ELF-1 (cell line): Measurements from ENCODE around the gene CCNJL.

ENCODE experiments used
- DNase-seq: peaks from one replicate; pipeline ENCODE4 v3.0.0-alpha.2; 2016; ENCODE audit warnings: low read depth, low spot score

CCNJL gene

DNA sequence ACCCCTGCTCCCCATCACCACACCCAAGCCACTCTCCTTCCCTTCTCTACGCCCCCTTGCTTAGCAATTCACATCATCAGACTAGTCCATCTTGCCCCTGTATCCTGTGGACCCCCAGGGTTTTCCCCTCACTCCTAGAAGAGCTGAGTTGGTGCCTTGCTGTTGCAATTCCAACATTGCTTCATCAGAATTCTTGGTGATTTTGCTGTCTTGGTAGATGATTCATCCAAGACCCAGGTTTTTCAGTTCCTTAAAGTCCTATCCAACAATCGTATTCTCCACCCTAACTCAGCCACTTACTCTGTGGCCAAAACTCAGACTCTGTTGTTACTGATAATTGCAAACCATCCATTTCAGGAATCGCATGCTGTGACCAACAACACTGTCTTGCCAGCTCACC, 21.4 kb upstream of the CCNJL start:
- DNase-seq = no peak

DNA sequence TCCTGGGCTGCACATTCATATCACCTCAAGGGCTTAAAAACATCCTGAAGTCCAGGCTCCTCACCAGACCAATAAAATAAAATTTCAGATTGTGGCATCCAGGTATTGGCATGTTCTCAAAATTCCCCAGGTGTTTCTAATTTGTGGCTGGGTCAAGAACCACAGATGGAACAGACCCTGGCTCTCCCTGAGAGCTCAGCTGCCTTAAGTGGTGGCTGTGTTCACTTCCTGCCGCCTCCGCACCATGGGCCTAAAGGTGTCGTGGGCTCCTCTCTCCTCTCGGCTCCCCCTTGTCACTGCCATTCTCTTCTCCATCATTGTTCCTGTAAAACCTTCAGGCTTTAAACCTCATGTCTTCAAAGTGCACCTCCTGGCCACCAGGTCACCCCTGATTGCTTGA, 17.8 kb upstream of the CCNJL start:
- no peak for DNase-seq

- no peak for DNase-seq
Measured at GRCh38 chr5:160327818-160328217, 15.5 kb upstream of the CCNJL start.

DNA sequence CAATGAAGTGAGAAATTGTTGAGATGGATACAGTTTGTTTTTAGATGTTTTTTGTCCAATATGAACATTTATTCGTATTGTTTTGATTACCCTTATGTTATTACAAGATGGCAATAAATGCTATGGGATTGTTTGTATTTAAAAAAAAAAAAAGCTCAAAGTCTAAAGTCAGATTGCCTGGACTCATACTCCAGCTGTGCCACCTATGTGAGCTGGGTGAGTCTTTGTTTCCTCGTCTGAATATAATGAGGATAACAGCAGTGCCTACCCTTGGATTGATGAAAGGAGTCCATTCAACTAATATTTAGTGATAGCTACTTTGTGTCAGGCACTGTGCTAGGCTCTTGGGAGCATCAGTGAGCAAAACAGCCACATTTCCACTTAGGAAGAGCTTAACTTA, 14.6 kb upstream of the CCNJL start:
- no peak for DNase-seq

- no peak for DNase-seq
Measured at GRCh38 chr5:160325716-160326115, 13.4 kb upstream of the CCNJL start.

- DNase-seq = no peak
Measured at GRCh38 chr5:160324886-160325285, 12.5 kb upstream of the CCNJL start.

- no peak for DNase-seq
Measured at GRCh38 chr5:160318409-160318808, 6.0 kb upstream of the CCNJL start.

- no peak for DNase-seq
Measured at GRCh38 chr5:160317434-160317833, 5.1 kb upstream of the CCNJL start.

GRCh38 chr5:160315968-160316367, 3.6 kb upstream of the CCNJL start:
- no peak for DNase-seq

DNA sequence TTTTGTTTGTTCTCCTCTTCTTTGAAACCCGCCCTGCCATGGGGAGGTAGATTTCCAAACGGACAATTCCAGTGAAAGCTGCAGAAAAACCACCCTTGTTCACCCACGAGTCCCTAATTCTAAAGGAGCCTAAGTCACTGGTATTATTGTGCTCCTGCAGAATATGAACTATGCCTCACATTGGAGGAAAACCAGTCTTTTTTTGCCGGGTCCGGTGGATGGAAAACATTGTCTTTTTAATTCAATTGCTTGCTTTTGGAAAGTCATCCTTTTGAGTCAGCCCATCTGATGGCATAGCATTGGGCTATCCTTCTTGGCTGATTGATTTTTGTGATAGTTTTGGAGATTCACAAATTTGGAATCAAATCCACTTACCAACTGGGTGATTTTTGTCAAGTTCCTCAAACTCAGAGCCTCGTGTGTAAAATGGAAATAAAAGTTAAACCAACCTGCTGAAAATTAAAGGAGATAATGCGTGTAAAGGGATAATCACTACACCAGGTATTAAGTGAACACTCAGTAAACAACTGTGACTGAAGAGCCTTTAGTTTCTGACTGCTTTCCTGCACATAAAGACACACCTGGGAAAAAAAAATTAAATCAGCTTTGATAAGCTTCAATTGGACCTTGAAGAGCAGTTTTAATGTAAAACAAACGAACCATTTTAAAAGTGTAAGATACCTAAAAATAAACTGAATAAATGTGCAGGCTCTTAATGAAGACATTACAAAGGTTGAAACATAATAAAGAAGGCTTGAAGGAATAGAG, 780 bp upstream of the CCNJL start:
- DNase-seq = no peak

- no peak for DNase-seq
Measured at GRCh38 chr5:160311491-160312133, 752 bp downstream of the CCNJL start.

GRCh38 chr5:160310552-160311295, 1.6 kb downstream of the CCNJL start:
- peak; percentile 32 for DNase-seq

DNA sequence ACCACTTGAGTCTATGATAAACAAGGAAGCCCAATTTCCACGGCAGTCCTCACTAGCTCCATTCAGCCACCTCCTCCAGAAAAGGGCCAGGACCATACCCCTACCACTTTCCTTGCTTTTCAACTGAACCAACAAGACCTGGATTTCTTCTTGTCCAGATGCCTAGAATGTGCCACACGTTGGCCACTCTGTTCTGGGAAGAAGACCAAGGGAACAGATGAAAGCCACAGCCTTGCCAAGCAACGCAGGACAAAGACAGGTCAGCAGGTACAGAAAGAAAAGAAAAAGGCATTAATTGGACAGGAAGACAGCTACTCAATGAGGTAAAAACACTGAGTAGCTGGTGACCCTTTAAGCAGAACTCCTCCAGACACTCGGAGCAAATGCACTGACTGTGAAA, 2.2 kb downstream of the CCNJL start:
- no peak for DNase-seq

DNA sequence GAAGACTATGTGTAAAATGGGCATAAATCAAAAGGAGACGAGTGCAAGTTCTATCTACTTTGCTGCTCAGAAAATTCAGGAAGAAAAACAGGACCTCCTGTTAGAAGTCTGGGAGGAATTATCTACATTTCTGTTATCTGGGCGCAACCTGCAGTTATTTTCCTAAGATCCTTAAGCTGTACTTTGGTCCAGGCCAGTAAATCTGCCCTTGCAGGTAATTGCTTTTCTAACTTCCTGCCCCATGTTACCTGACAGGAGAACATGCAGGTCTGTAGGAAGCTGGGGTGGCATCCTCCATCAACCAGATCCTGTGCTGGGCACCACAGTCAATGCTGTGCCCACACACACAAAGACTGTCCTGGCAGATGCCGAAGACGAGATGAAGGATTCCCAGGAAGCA, 5.7 kb downstream of the CCNJL start:
- DNase-seq = no peak

GRCh38 chr5:160305319-160305718, 7.0 kb downstream of the CCNJL start:
- DNase-seq = no peak

- no peak for DNase-seq
Measured at GRCh38 chr5:160303690-160304089, 8.7 kb downstream of the CCNJL start.

DNA sequence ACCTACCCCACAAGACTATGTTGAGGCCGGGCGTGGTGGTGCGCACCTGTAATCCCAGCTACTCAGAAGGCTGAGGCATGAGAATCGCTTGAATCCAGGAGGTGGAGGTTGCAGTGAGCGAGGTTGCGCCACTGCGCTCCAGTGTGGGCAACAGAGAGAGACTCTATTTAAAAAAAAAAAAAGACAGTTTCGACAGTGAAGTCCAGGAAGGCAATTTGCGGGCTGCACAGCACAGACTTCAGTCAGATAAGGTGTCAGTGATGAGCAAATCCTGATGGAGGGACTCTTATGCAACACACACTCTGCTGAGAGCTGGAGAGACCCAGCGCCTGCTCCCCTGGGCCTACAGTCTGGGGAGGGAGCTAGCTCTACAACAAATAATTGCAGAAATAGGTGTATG, 14.2 kb downstream of the CCNJL start:
- DNase-seq = no peak

GRCh38 chr5:160297776-160298175, 14.6 kb downstream of the CCNJL start:
- no peak for DNase-seq

- DNase-seq = no peak
Measured at GRCh38 chr5:160297004-160297403, 15.4 kb downstream of the CCNJL start.

DNA sequence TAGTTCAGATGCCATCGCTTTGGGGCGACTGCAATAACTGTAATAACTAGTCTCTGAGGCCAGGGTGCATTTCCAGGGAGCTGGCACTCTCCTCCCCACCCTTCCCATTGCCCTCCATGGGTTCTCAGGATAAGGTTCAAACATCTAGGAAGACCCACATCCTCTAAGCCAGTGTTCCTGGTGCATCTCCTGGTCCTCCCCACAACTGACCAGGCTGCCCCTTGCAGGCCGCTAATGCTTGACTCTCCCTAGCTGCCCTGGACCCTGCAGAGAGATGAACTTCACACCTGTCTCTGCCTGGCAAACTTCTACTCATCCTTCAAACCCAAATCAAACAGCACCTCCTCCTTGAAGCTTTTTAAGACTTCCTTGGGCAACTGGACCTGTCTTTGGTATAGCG, 15.9 kb downstream of the CCNJL start:
- DNase-seq = no peak

DNA sequence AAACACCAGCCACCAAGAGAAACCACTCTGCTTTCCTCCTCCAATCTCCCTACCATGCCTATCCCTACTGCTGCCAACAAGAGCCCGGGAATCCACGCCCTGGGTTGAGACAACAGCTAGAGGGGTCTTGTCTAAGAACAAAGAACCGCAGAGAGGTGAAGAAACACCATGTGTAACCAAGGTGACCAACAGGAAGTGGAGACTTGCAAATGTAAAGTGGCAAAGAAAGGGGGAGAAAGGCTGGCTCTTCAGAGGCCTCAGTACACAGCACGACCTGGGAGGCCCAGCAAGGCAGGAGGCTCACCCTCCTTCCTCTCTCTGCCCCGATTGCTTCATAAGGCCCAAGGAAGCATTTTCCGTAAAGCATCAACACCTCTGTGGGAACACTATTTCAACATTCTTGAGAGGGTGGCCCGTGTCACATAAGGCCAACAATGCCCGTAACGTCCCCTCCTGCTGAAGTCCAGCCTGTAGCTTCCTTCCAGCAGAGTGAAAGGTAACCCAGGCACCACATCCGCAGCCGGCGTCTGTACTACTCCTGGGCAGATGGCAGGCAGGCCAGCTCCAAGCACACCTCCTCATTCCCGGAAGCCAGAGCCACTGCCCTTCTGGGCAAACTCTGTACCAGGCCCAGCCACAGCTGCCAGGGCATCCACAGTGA, 18.3 kb downstream of the CCNJL start:
- DNase-seq = peak; percentile 49

- no peak for DNase-seq
Measured at GRCh38 chr5:160293386-160293785, 19.0 kb downstream of the CCNJL start.
